Measurements from ENCODE around the gene MADD.

MADD gene

GRCh38 chr11:47251751-47252150 lies 18.2 kb upstream of the MADD start:
- no peak for DNase-seq (ENCODE audit: low read depth)

- DNase-seq (ENCODE audit: low read depth) = no peak
These were observed 16.3 kb upstream of the MADD start for GRCh38 chr11:47253660-47254059.

- DNase-seq (ENCODE audit: low read depth) = no peak
These were observed 15.5 kb upstream of the MADD start for GRCh38 chr11:47254386-47254785.

- no peak for DNase-seq (ENCODE audit: low read depth)
These were observed 13.6 kb upstream of the MADD start for GRCh38 chr11:47256374-47256773.

GRCh38 chr11:47257177-47257516 lies 12.8 kb upstream of the MADD start:
- DNase-seq (ENCODE audit: low read depth) = no peak

GRCh38 chr11:47257517-47258316 lies 12.2 kb upstream of the MADD start, which contains the start of gene NR1H3:
Gene NR1H3 (plus strand): TSS chr11:47257996. CDS start chr11:47259217, 1,221 bp downstream.
- peak; percentile 38 for DNase-seq (ENCODE audit: low read depth)

GRCh38 chr11:47258317-47258902 lies 11.5 kb upstream of the MADD start:
- no peak for DNase-seq (ENCODE audit: low read depth)

- DNase-seq (ENCODE audit: low read depth) = no peak
These were observed 10.5 kb upstream of the MADD start for GRCh38 chr11:47259232-47259977.

GRCh38 chr11:47260366-47260765 lies 9.6 kb upstream of the MADD start:
- no peak for DNase-seq (ENCODE audit: low read depth)

GRCh38 chr11:47261291-47261800 lies 8.6 kb upstream of the MADD start:
- no peak for DNase-seq (ENCODE audit: low read depth)

- DNase-seq (ENCODE audit: low read depth) = no peak
These were observed 5.8 kb upstream of the MADD start for GRCh38 chr11:47264119-47264518.

GRCh38 chr11:47264521-47264920 lies 5.4 kb upstream of the MADD start:
- no peak for DNase-seq (ENCODE audit: low read depth)

- DNase-seq (ENCODE audit: low read depth) = no peak
These were observed 2.1 kb upstream of the MADD start for GRCh38 chr11:47267876-47268275.

- no peak for DNase-seq (ENCODE audit: low read depth)
These were observed 1.4 kb upstream of the MADD start for GRCh38 chr11:47268448-47269001.

GRCh38 chr11:47269002-47269828 lies 718 bp upstream of the MADD start:
- peak; percentile 72 for DNase-seq (ENCODE audit: low read depth)

GRCh38 chr11:47270331-47271271 lies 668 bp downstream of the MADD start:
- DNase-seq (ENCODE audit: low read depth) = peak; percentile 21

- DNase-seq (ENCODE audit: low read depth) = no peak
These were observed 1.4 kb downstream of the MADD start for GRCh38 chr11:47271328-47271727.

GRCh38 chr11:47271961-47272661 lies 2.2 kb downstream of the MADD start:
- DNase-seq (ENCODE audit: low read depth) = no peak

- no peak for DNase-seq (ENCODE audit: low read depth)
These were observed 2.8 kb downstream of the MADD start for GRCh38 chr11:47272706-47273105.

All from stromal cell of bone marrow (primary cell).